GM12801 (cell line): ENCODE measurements around the gene SEC16B.

Experiments
- CTCF ChIP-seq: IDR thresholded peaks from one replicate; pipeline ENCODE4 v1.5.1; 2011; ENCODE audit warnings: control low read depth; ENCODE audit not compliant: insufficient read length; ENCODE audit errors: extremely low read depth

The SEC16B gene

GRCh38 chr1:177928952-177929351 lies 40.9 kb downstream of the SEC16B start:
- TF ChIP-seq CTCF, result no peak

GRCh38 chr1:177928194-177928593 lies 41.7 kb downstream of the SEC16B start:
- TF ChIP-seq CTCF, result no peak

DNA sequence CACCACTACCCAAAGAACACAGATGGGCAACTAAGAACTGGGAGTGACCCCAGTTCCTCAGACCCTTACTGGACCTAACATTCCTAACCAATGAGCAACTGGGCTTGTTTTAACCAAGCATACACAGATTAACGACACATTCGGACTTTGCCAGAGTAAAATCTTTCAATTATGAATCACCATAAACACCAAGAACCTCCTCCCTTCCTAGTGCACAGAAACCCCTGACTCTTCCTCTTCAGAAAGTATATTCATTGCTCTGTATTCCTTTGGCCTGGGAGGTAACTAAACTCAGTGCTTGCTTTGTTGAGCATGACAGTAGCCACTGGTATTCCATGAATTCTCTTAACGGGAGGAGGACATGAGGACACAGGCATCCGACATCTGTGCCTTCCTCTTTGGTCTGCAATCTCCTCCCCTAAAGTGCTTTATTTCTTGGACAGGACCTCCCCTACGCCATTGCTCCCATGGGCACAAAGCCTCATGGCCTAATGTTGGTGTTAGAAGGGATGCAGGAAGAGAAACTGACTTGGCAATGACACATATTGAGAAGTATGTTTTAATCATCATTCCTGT lies 42.7 kb downstream of the SEC16B start:
- no peak for TF ChIP-seq CTCF

DNA sequence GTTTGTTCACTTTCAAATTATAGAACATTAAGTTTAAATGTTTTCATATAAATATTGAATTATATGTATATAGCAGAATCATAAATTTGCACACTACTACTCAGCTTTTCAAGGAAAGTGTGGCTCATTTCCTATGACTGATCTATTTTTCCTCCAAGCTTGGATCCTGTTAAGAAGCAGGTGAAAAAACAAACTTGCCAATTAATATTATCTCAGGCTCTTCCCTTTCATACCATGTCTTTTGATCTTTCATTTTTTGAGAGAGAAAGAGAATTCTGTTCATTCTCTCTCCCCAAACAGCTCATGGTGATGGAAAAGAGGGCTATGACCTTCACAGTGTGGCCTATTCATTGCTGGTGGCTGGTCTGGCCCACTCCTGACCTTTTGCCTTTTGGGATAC lies 43.7 kb downstream of the SEC16B start:
- TF ChIP-seq CTCF, result no peak

GRCh38 chr1:177925006-177925405 lies 44.9 kb downstream of the SEC16B start:
- no peak for TF ChIP-seq CTCF

- TF ChIP-seq CTCF, result no peak
Measured at GRCh38 chr1:177923441-177923840, 46.4 kb downstream of the SEC16B start.

DNA sequence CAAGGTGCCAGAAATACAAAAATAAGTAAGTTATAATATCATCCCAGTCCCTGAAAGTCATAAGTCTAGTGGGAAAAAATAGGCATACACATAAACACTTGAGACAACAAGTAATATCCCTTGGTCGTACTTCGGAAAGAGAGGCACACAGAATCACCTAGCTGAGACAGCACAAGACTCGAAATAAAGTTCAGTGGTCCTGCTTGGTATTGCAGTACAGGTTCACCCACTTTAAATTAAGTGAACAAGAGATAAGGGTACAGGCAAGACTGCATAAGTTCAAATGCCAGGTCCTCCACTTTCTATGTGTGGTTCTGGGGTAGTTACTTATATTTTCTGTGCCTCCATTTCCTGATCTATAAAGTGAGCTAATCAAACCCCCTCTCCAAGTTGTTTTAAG lies 47.6 kb downstream of the SEC16B start:
- no peak for TF ChIP-seq CTCF
